Panc1 (cell line): ENCODE data around the gene AMOTL1. TPM values are rescaled to one million over a fixed set of nuclear protein-coding genes. Genes with fewer than 3 reads are reported as not detected.

Experiments used
- ATAC-seq: fragments of 200-7000 bp; cut with Tn5 transposase; 2 replicates; pipeline ENCODE4 v1.9.1; 2020; ENCODE audit warnings: mild to moderate bottlenecking, moderate library complexity
- BruUV-seq: library from RNA; stranded (reverse); fragments of 400-500 nt; replicated peaks from 2 replicates; lab custom pipeline; 2021; lab: Mats Ljungman, UMichigan
- CTCF ChIA-PET: fragments of 300-600 bp; sonication (Branson Sonifier 250); formaldehyde crosslinking; loops from one replicate; lab custom pipeline; 2022; ENCODE audit warnings: antibody characterized with exemption; lab: Charles Lee
- POLR2A ChIA-PET: fragments of 300-600 bp; sonication (Branson Sonifier 250); formaldehyde crosslinking; loops from one replicate; lab custom pipeline; 2022; ENCODE audit warnings: antibody characterized with exemption; lab: Charles Lee
- DNase-seq: peaks from one replicate; pipeline ENCODE4 v3.0.0-alpha.2; 2010; ENCODE audit warnings: low read depth, low spot score
- H3K27ac ChIP-seq: 2 replicates; pipeline ENCODE4 v1.5.1; 2011; ENCODE audit warnings: mild to moderate bottlenecking, low read length, inconsistent platforms
- H3K27me3 ChIP-seq: fragments of 200-500 bp; sonication (Bioruptor generic); 2 replicates; pipeline ENCODE4 v1.6.0; 2014; ENCODE audit warnings: low read length, inconsistent platforms; ENCODE audit not compliant: control insufficient read depth, insufficient read depth
- H3K36me3 ChIP-seq: fragments of 200-500 bp; sonication (Bioruptor generic); 2 replicates; pipeline ENCODE4 v1.5.1; 2014; ENCODE audit warnings: inconsistent platforms, mild to moderate bottlenecking, low read length, moderate library complexity; ENCODE audit not compliant: control insufficient read depth, insufficient read depth
- H3K4me1 ChIP-seq: 2 replicates; pipeline ENCODE4 v1.5.1; 2011; ENCODE audit warnings: inconsistent platforms, mild to moderate bottlenecking, low read length, moderate library complexity; ENCODE audit not compliant: control insufficient read depth, insufficient read depth
- H3K4me3 ChIP-seq, 2 experiments: 2 replicates each; pipeline ENCODE4 v1.5.1; 2011 to 2012; ENCODE audit warnings: low read depth in 2 of 2, low read length in 2 of 2, mild to moderate bottlenecking in 2 of 2, inconsistent platforms in 1 of 2, moderate library complexity in 1 of 2
- H3K9me3 ChIP-seq: fragments of 200-500 bp; sonication (Bioruptor generic); 2 replicates; pipeline ENCODE4 v1.5.1; 2014; ENCODE audit warnings: low read depth, mild to moderate bottlenecking, inconsistent platforms, low read length, moderate library complexity; ENCODE audit not compliant: control insufficient read depth, insufficient read depth
- POLR2AphosphoS5 ChIP-seq: IDR thresholded peaks from 2 replicates; pipeline ENCODE4 v1.6.1; 2012; ENCODE audit warnings: mild to moderate bottlenecking, low read depth, low read length, moderate library complexity
- SIN3A ChIP-seq: IDR thresholded peaks from 2 replicates; pipeline ENCODE4 v1.6.1; 2012; ENCODE audit warnings: low read depth, mild to moderate bottlenecking, low read length, moderate library complexity, borderline replicate concordance; ENCODE audit not compliant: insufficient read depth
- TCF7L2 ChIP-seq: IDR thresholded peaks from 2 replicates; pipeline ENCODE4 v1.6.1; 2011; ENCODE audit warnings: mild to moderate bottlenecking, low read depth, low read length, inconsistent platforms
- in situ Hi-C: cut with HindIII; loops from 2 replicates; pipeline ENCODE4 v1.10.0; 2016; ENCODE audit warnings: low sequenced_read_pairs, low pct_unique_long_range_greater_than_20kb
- intact Hi-C: fragments of 100-400 bp; cut with micrococcal nuclease; formaldehyde crosslinking; loops from one replicate; pipeline ENCODE4 v1.10.0; 2022; ENCODE audit not compliant: unreplicated experiment
- total RNA-seq: library from RNA; stranded (reverse); gene quantifications from one replicate; pipeline ENCODE4 v1.2.1, GENCODE V29; 2021; ENCODE audit not compliant: unreplicated experiment
- TF ChIP-seq, protein P1 (sequence below): fragments of 450-650 bp; IDR thresholded peaks from 2 replicates; pipeline ENCODE4 v1.5.1; 2017; ENCODE audit warnings: mild to moderate bottlenecking
- TF ChIP-seq, protein P2 (sequence below), 2 experiments: IDR thresholded peaks; 2 replicates each; pipeline ENCODE4 v1.6.1; 2011 to 2012; ENCODE audit warnings: low read depth in 2 of 2, control low read depth in 1 of 2, low read length in 1 of 2, mild to moderate bottlenecking in 1 of 2, moderate library complexity in 1 of 2; ENCODE audit not compliant: insufficient read depth in 1 of 2

Gene AMOTL1
- total RNA-seq, 1 experiment from 2014 or later, result 16.0 TPM

DNA sequence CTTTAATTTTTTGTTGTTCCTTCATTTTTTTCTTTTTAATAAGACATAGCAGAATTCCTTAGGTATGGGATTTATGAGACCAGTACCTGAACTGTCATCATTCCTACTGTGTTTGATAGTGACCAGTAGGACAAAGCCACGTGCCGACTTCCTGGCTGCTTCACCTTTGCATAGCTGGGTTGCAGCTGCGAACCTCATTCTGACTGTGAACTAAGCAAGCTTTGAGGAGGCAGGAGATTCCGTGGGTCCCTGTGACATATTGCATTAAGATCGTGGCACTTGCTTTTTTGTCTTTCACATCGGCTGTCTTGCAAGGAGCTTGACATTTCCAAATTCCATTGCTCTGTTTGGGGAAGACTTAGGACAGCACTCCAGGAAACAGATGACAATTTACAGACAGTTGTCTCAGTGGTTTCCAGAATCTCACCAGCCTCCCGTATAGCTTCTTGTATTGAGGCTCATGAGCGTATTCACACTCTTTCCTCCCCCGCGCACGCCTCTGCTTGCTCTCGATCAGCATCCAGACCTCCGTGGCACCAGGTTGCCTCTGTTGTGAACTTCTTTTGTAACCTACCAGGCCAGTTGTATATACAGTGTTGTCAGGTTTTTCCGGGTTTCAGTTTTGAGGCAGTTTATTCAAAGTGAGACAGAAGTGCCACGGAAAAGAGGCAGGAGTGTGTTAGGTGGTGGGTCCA is 103.5 kb downstream of the AMOTL1 start:
- Histone ChIP-seq H3K27ac (no peak overlapping the region), H3K36me3 (no peaks in the 10 kb centered on the region), H3K4me1 (peaks cover 6% of the 10 kb centered on the region), H3K4me3 (no peak overlapping the region), H3K9me3 (no peaks in the 10 kb centered on the region), H3K27me3 (no peaks in the 10 kb centered on the region)
- ChIA-PET POLR2A (no interaction called here), CTCF (no interaction called here)
- no peak for DNase-seq
- intact Hi-C loops, result no loop called here
- in situ Hi-C loops, result no loop called here
- ATAC-seq, result no peak
- TF ChIP-seq POLR2AphosphoS5, result no peak
- TF ChIP-seq, protein P1, sequence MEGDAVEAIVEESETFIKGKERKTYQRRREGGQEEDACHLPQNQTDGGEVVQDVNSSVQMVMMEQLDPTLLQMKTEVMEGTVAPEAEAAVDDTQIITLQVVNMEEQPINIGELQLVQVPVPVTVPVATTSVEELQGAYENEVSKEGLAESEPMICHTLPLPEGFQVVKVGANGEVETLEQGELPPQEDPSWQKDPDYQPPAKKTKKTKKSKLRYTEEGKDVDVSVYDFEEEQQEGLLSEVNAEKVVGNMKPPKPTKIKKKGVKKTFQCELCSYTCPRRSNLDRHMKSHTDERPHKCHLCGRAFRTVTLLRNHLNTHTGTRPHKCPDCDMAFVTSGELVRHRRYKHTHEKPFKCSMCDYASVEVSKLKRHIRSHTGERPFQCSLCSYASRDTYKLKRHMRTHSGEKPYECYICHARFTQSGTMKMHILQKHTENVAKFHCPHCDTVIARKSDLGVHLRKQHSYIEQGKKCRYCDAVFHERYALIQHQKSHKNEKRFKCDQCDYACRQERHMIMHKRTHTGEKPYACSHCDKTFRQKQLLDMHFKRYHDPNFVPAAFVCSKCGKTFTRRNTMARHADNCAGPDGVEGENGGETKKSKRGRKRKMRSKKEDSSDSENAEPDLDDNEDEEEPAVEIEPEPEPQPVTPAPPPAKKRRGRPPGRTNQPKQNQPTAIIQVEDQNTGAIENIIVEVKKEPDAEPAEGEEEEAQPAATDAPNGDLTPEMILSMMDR, result no peak
- TF ChIP-seq, protein P2, sequence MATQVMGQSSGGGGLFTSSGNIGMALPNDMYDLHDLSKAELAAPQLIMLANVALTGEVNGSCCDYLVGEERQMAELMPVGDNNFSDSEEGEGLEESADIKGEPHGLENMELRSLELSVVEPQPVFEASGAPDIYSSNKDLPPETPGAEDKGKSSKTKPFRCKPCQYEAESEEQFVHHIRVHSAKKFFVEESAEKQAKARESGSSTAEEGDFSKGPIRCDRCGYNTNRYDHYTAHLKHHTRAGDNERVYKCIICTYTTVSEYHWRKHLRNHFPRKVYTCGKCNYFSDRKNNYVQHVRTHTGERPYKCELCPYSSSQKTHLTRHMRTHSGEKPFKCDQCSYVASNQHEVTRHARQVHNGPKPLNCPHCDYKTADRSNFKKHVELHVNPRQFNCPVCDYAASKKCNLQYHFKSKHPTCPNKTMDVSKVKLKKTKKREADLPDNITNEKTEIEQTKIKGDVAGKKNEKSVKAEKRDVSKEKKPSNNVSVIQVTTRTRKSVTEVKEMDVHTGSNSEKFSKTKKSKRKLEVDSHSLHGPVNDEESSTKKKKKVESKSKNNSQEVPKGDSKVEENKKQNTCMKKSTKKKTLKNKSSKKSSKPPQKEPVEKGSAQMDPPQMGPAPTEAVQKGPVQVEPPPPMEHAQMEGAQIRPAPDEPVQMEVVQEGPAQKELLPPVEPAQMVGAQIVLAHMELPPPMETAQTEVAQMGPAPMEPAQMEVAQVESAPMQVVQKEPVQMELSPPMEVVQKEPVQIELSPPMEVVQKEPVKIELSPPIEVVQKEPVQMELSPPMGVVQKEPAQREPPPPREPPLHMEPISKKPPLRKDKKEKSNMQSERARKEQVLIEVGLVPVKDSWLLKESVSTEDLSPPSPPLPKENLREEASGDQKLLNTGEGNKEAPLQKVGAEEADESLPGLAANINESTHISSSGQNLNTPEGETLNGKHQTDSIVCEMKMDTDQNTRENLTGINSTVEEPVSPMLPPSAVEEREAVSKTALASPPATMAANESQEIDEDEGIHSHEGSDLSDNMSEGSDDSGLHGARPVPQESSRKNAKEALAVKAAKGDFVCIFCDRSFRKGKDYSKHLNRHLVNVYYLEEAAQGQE (IDR thresholded peaks at IDR 0.05; ENCODE audit: insufficient read depth in 1 of 2, low read depth in 2 of 2, low read length in 1 of 2), result no peak
- BruUV-seq, result no TSS peak

DNA sequence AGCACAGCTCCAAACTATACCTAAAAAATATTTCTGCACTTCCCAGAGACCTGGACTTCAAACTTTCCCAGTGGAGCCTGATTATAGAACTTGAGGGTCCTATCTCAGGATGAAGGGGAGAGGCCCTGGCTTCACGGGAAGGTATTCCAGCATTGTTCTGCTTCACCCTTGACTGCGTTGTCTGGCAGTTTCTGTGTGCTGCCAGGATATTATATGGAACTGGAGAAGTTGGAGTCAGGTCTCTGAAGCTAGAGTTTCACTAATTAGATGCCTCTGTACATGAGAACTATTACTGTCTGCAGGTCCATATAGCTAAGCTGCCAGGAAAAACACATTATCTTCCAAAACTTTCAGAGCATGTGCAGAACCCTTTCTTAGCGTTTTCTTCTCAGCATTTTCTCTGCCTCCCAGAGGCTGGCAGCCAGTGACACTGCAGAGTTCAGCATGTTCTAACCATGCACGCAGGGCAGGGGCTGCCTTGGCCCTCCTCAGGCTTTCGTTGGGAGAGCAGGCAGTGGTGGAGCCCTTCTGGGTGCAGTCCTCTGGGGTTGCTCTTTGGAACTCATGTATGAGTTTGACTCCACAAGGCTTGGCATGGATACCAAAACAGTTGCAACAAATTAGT is 105.9 kb downstream of the AMOTL1 start:
- Histone ChIP-seq H3K36me3 (no peaks in the 10 kb centered on the region), H3K9me3 (no peaks in the 10 kb centered on the region), H3K4me1 (peaks cover 13% of the 10 kb centered on the region), H3K4me3 (no peak overlapping the region), H3K27ac (no peak overlapping the region), H3K27me3 (no peaks in the 10 kb centered on the region)
- in situ Hi-C loops (no loop called here), intact Hi-C loops (no loop called here)
- TF ChIP-seq SIN3A (no peak), POLR2AphosphoS5 (no peak), TCF7L2 (no peak)
- TF ChIP-seq, protein P2 (IDR thresholded peaks at IDR 0.05; ENCODE audit: insufficient read depth in 1 of 2, low read depth in 2 of 2, low read length in 1 of 2), result no peak
- TF ChIP-seq, protein P1, result no peak
- ChIA-PET CTCF (interaction anchor here (0.8 kb wide), 1 partner anchor 133 kb away, joined by 3 read pairs; no protein-coding TSS in a partner anchor), POLR2A (no interaction called here)
- no TSS peak for BruUV-seq
- DNase-seq (no peak), ATAC-seq (no peak)
